Left ventricle myocardium inferior (tissue), 1 donor: ENCODE results near the gene HDGFL3. TPM values are rescaled to one million over a fixed set of nuclear protein-coding genes. Genes with fewer than 3 reads are reported as not detected.

Experiments used
- DNase-seq: peaks from one replicate; pipeline ENCODE4 v3.0.0-alpha.2; 2020
- H3K27ac ChIP-seq: fragments of 200-600 bp; replicated peaks from 2 replicates; pipeline ENCODE4 v1.8.0; 2021
- H3K27me3 ChIP-seq: fragments of 200-600 bp; 2 replicates; pipeline ENCODE4 v1.8.0; 2021; ENCODE audit warnings: low read depth
- H3K36me3 ChIP-seq: fragments of 200-600 bp; 2 replicates; pipeline ENCODE4 v1.8.0; 2021
- H3K4me1 ChIP-seq: fragments of 200-600 bp; 2 replicates; pipeline ENCODE4 v1.8.0; 2021
- H3K4me3 ChIP-seq: fragments of 200-600 bp; 2 replicates; pipeline ENCODE4 v1.8.0; 2021; ENCODE audit warnings: mild to moderate bottlenecking, moderate library complexity
- H3K9me3 ChIP-seq: fragments of 200-600 bp; replicated peaks from 2 replicates; pipeline ENCODE4 v1.8.0; 2021
- CTCF ChIP-seq: fragments of 200-600 bp; IDR thresholded peaks from 2 replicates; pipeline ENCODE4 v1.8.0; 2021; ENCODE audit warnings: antibody characterized with exemption, mild to moderate bottlenecking, borderline replicate concordance
- intact Hi-C: fragments of 100-400 bp; cut with micrococcal nuclease; formaldehyde crosslinking; loops from one replicate; pipeline ENCODE4 v1.11.0; 2022
- total RNA-seq: library from RNA; stranded (reverse); fragmentation: NEBNext Ultra II Directional; extraction: Animal tissue kit (Norgen Biotek cat#: 25700); gene quantifications from one replicate; pipeline ENCODE4 v1.2.1, GENCODE V29; 2021
- donor health status: DM: no; HTN: yes; CAD: no; lungs with severe emphysema.

The HDGFL3 gene
- total RNA-seq, 1 donor from 2014 or later = 38.0 TPM

- peaks cover 7% of the 10 kb centered on the region for H3K4me1 ChIP-seq
- H3K27ac ChIP-seq = no peak overlapping the region
- no peak for DNase-seq
- H3K36me3 ChIP-seq = peaks cover 28% of the 10 kb centered on the region
- no peak for TF ChIP-seq CTCF
- H3K27me3 ChIP-seq = no peaks in the 10 kb centered on the region
- H3K4me3 ChIP-seq = no peak overlapping the region
- H3K9me3 ChIP-seq = no peaks in the 10 kb centered on the region
- intact Hi-C loops = no loop called here
These were observed 80.0 kb downstream of the HDGFL3 start for GRCh38 chr15:83127547-83128150.

GRCh38 chr15:83123529-83123928, 84.1 kb downstream of the HDGFL3 start:
- Histone ChIP-seq H3K4me1 (no peaks in the 10 kb centered on the region), H3K4me3 (no peak overlapping the region), H3K27me3 (no peaks in the 10 kb centered on the region), H3K9me3 (no peaks in the 10 kb centered on the region), H3K27ac (no peak overlapping the region), H3K36me3 (peaks cover 7% of the 10 kb centered on the region)
- intact Hi-C loops = no loop called here
- no peak for DNase-seq
- TF ChIP-seq CTCF = no peak

- Histone ChIP-seq H3K4me3 (no peak overlapping the region), H3K9me3 (no peaks in the 10 kb centered on the region), H3K36me3 (peaks cover 7% of the 10 kb centered on the region), H3K27me3 (no peaks in the 10 kb centered on the region), H3K27ac (no peak overlapping the region), H3K4me1 (no peaks in the 10 kb centered on the region)
- DNase-seq = no peak
- no peak for TF ChIP-seq CTCF
- intact Hi-C loops = no loop called here
These were observed 87.5 kb downstream of the HDGFL3 start for GRCh38 chr15:83119968-83120581.

GRCh38 chr15:83118968-83119367, 88.7 kb downstream of the HDGFL3 start:
- Histone ChIP-seq H3K4me3 (no peak overlapping the region), H3K27me3 (no peaks in the 10 kb centered on the region), H3K27ac (no peak overlapping the region), H3K36me3 (peaks cover 7% of the 10 kb centered on the region), H3K9me3 (no peaks in the 10 kb centered on the region), H3K4me1 (peaks cover 7% of the 10 kb centered on the region)
- no peak for TF ChIP-seq CTCF
- intact Hi-C loops = no loop called here
- DNase-seq = no peak

GRCh38 chr15:83118291-83118827, 89.3 kb downstream of the HDGFL3 start:
- H3K4me3 ChIP-seq = no peak overlapping the region
- no peak for TF ChIP-seq CTCF
- peaks cover 7% of the 10 kb centered on the region for H3K36me3 ChIP-seq
- DNase-seq = no peak
- H3K27ac ChIP-seq = no peak overlapping the region
- H3K9me3 ChIP-seq = no peaks in the 10 kb centered on the region
- H3K4me1 ChIP-seq = peaks cover 13% of the 10 kb centered on the region
- H3K27me3 ChIP-seq = no peaks in the 10 kb centered on the region
- intact Hi-C loops = no loop called here
